SK-N-SH (cell line): ENCODE results near the gene DELE1. TPM values are rescaled to one million over a fixed set of nuclear protein-coding genes. Genes with fewer than 3 reads are reported as not detected.

Source experiments
- CTCF ChIA-PET: fragments of 300-600, 350-600 bp; formaldehyde crosslinking; extraction: SDS; loops from one replicate; lab custom pipeline; 2021; lab: Yijun Ruan, JAX
- POLR2A ChIA-PET: fragments of 350-600 bp; sonication (Branson Sonifier 250); formaldehyde crosslinking; extraction: SDS; loops from one replicate; lab custom pipeline; 2020; ENCODE audit warnings: antibody characterized with exemption, inconsistent platforms; lab: Yijun Ruan, JAX
- DNase-seq: peaks from one replicate; pipeline ENCODE4 v3.0.0; 2012
- H2AFZ ChIP-seq: fragments of 200-600 bp; sonication (generic); 2 replicates; pipeline ENCODE4 v1.8.1; 2016; ENCODE audit warnings: antibody characterized with exemption, mild to moderate bottlenecking, low read depth
- H3F3A ChIP-seq: fragments of 200-600 bp; sonication (generic); replicated peaks from 2 replicates; pipeline ENCODE3; 2016; ENCODE audit warnings: antibody characterized with exemption, mild to moderate bottlenecking; ENCODE audit not compliant: insufficient read depth
- H3K27ac ChIP-seq, 2 experiments: fragments of 200-500 bp in 1 of 2; fragments of 200-600 bp in 1 of 2; sonication (Bioruptor generic) in 1 of 2; sonication (generic), shearing (Covaris generic) in 1 of 2; 2 replicates each; pipeline versions ENCODE4 v1.5.1 to v1.6.1; 2014 to 2016; ENCODE audit warnings: low read depth in 2 of 2, inconsistent platforms in 1 of 2, low read length in 1 of 2, mild to moderate bottlenecking in 1 of 2, mixed read lengths in 1 of 2
- H3K27me3 ChIP-seq: fragments of 200-600 bp; sonication (generic), shearing (Covaris generic); 2 replicates; pipeline ENCODE4 v1.6.1; 2016; ENCODE audit warnings: mixed run types; ENCODE audit not compliant: insufficient read depth
- H3K36me3 ChIP-seq, 2 experiments: fragments of 200-500 bp in 1 of 2; fragments of 200-600 bp in 1 of 2; sonication (Bioruptor generic) in 1 of 2; sonication (generic) in 1 of 2; replicated peaks in 1 of 2; 2 replicates each; pipeline versions ENCODE3 to v1.5.1; 2014 to 2016; ENCODE audit warnings: low read length in 1 of 2, mild to moderate bottlenecking in 1 of 2; ENCODE audit not compliant: insufficient read depth in 2 of 2, control insufficient read depth in 1 of 2
- H3K4me1 ChIP-seq, 2 experiments: fragments of 200-500 bp in 1 of 2; fragments of 200-600 bp in 1 of 2; sonication (Bioruptor generic) in 1 of 2; sonication (generic), shearing (Covaris generic) in 1 of 2; 2 replicates each; pipeline versions ENCODE4 v1.5.1 to v1.6.1; 2014 to 2016; ENCODE audit warnings: low read depth in 1 of 2, low read length in 1 of 2, mixed run types in 1 of 2; ENCODE audit not compliant: insufficient read depth in 2 of 2, control insufficient read depth in 1 of 2
- H3K4me2 ChIP-seq: fragments of 200-600 bp; sonication (generic), shearing (Covaris generic); 2 replicates; pipeline ENCODE4 v1.6.1; 2017; ENCODE audit warnings: mixed run types
- H3K4me3 ChIP-seq, 2 experiments: fragments of 200-500 bp in 1 of 2; fragments of 200-600 bp in 1 of 2; sonication (Bioruptor generic) in 1 of 2; sonication (generic), shearing (Covaris generic) in 1 of 2; 2 replicates each; pipeline versions ENCODE4 v1.5.1 to v1.8.1; 2014 to 2016; ENCODE audit warnings: low read depth in 2 of 2, inconsistent platforms in 1 of 2, low read length in 1 of 2, mild to moderate bottlenecking in 1 of 2, mixed read lengths in 1 of 2, moderate library complexity in 1 of 2
- H3K79me2 ChIP-seq: fragments of 200-600 bp; sonication (generic); 2 replicates; pipeline ENCODE4 v1.8.1; 2017; ENCODE audit warnings: mild to moderate bottlenecking; ENCODE audit not compliant: insufficient read depth
- H3K9ac ChIP-seq: fragments of 200-600 bp; sonication (generic); 2 replicates; pipeline ENCODE4 v1.6.1; 2017; ENCODE audit warnings: mixed run types
- H3K9me2 ChIP-seq: fragments of 200-600 bp; sonication (generic); 2 replicates; pipeline ENCODE4 v1.6.1; 2017; ENCODE audit warnings: mixed run types
- H3K9me3 ChIP-seq: fragments of 200-600 bp; sonication (generic); 2 replicates; pipeline ENCODE4 v1.6.1; 2017; ENCODE audit warnings: mixed run types, mild to moderate bottlenecking, moderate library complexity
- H4K20me1 ChIP-seq: fragments of 200-600 bp; sonication (generic); 2 replicates; pipeline ENCODE4 v1.6.1; 2017; ENCODE audit warnings: mild to moderate bottlenecking, mixed run types; ENCODE audit not compliant: insufficient read depth
- FOXJ3 ChIP-seq: sonication (generic); formaldehyde crosslinking; IDR thresholded peaks from 2 replicates; pipeline ENCODE4 v1.5.1; 2020; ENCODE audit warnings: mild to moderate bottlenecking, missing genetic modification reagents
- GATA2 ChIP-seq: sonication (generic); formaldehyde crosslinking; IDR thresholded peaks from 2 replicates; pipeline ENCODE4 v1.5.0; 2020; ENCODE audit warnings: mild to moderate bottlenecking, missing genetic modification reagents
- IRF3 ChIP-seq: fragments of 150-350 bp; IDR thresholded peaks from 2 replicates; pipeline ENCODE4 v1.6.1; 2016; ENCODE audit warnings: mild to moderate bottlenecking, low read depth, low read length
- NFIC ChIP-seq: IDR thresholded peaks from 2 replicates; pipeline ENCODE4 v1.4.0; 2012; ENCODE audit warnings: borderline replicate concordance
- PBX3 ChIP-seq: IDR thresholded peaks from 2 replicates; pipeline ENCODE4; 2012
- REST ChIP-seq: IDR thresholded peaks from 2 replicates; pipeline ENCODE4 v1.6.1; 2012; ENCODE audit warnings: mild to moderate bottlenecking, low read depth, low read length, moderate library complexity
- RFX5 ChIP-seq: IDR thresholded peaks from 2 replicates; pipeline ENCODE4 v1.6.1; 2012; ENCODE audit warnings: mild to moderate bottlenecking, improper control_type of control experiment, low read length
- ZBTB33 ChIP-seq: IDR thresholded peaks from 2 replicates; pipeline ENCODE4 v1.4.0; 2012; ENCODE audit warnings: low read depth, borderline replicate concordance
- polyA plus RNA-seq, 3 experiments: library from polyadenylated mRNA; depleted of rRNA; stranded (reverse); fragments of >200 nt; gene quantifications; 2 replicates each; pipeline ENCODE4 v1.2.3, GENCODE V29; 2012

The DELE1 gene
- polyA plus RNA-seq, 1 of the 3 experiments (the other 2 are of a cell fraction) = 60.3 TPM

- no peak overlapping the region for H2AFZ ChIP-seq
- no peak overlapping the region for H3K27ac ChIP-seq
- H3K4me2 ChIP-seq = no peak overlapping the region
- ChIA-PET CTCF (interaction anchor here (1.4 to 5.1 kb wide), 8 partner anchors 10 to 286 kb away, joined by 3 to 31 read pairs (median 9); partner anchors contain the start of gene RNF14), POLR2A (interaction anchor here (2.5 kb wide), 1 partner anchor 10 kb away, joined by 7 read pairs; the partner anchor contains the start of gene RNF14)
- peaks cover 8% of the 10 kb centered on the region in 2 experiments; a peak in 3 of 4 replicates for H3K4me1 ChIP-seq
- H3K79me2 ChIP-seq = peaks cover 34% of the 10 kb centered on the region
- H3K9me3 ChIP-seq = no peaks in the 10 kb centered on the region
- no peak overlapping the region for H3K4me3 ChIP-seq
- peaks cover 11% of the 10 kb centered on the region for H3F3A ChIP-seq
- TF ChIP-seq IRF3 = no peak
- TF ChIP-seq RFX5 = no peak
- TF ChIP-seq GATA2 = no peak
- TF ChIP-seq NFIC = no peak
- no peak for TF ChIP-seq ZBTB33
- no peak for TF ChIP-seq PBX3
- TF ChIP-seq FOXJ3 (CRISPR knock-in tag) = no peak
- TF ChIP-seq REST = no peak
- TF ChIP-seq, all 33 proteins: peak for 0
- Histone ChIP-seq H3K36me3 (peaks cover 80 to 84% of the 10 kb centered on the region in 2 experiments), H3K9me2 (no peaks in the 10 kb centered on the region), H4K20me1 (no peaks in the 10 kb centered on the region), H3K9ac (no peak overlapping the region), H3K27me3 (no peaks in the 10 kb centered on the region)
- no peak for DNase-seq
Measured at GRCh38 chr5:141978389-141978788, 54.7 kb downstream of the DELE1 start.
